ENCODE measurements around the gene GSK3A. TPM values are rescaled to one million over a fixed set of nuclear protein-coding genes. Genes with fewer than 3 reads are reported as not detected.

GSK3A gene
- total RNA-seq, 1 donor from 2014 or later, result 54.4 TPM

- H3K27me3 Mint-ChIP-seq (ENCODE audit: unreplicated experiment), result peaks cover 14% of the 10 kb centered on the region
- H3K27ac Mint-ChIP-seq (ENCODE audit: unreplicated experiment), result peak overlapping the region; percentile 70
- no peak for DNase-seq (ENCODE audit: low spot score)
Measured at GRCh38 chr19:42286349-42287016, 44.1 kb upstream of the GSK3A start.

GRCh38 chr19:42285988-42286348 lies 43.6 kb upstream of the GSK3A start:
- no peak for DNase-seq (ENCODE audit: low spot score)
- TF ChIP-seq CTCF (IDR thresholded peaks at IDR 0.05; ENCODE audit: unreplicated experiment), result no peak
- Mint-ChIP-seq H3K4me1 (ENCODE audit: unreplicated experiment) (peaks cover 25% of the 10 kb centered on the region), H3K4me3 (ENCODE audit: unreplicated experiment) (peak overlapping the region; percentile 62), H3K27ac (ENCODE audit: unreplicated experiment) (peak overlapping the region; percentile 70), H3K9me3 (ENCODE audit: unreplicated experiment) (no peaks in the 10 kb centered on the region), H3K36me3 (ENCODE audit: low read depth, unreplicated experiment) (peaks cover 9% of the 10 kb centered on the region), H3K27me3 (ENCODE audit: unreplicated experiment) (peaks cover 11% of the 10 kb centered on the region)

More at GRCh38 chr19:42286349-42287016, 44.1 kb upstream of the GSK3A start:
- H3K4me3 Mint-ChIP-seq (ENCODE audit: unreplicated experiment), result peak overlapping the region; percentile 62
- H3K9me3 Mint-ChIP-seq (ENCODE audit: unreplicated experiment), result no peaks in the 10 kb centered on the region
- no peak for TF ChIP-seq CTCF (IDR thresholded peaks at IDR 0.05; ENCODE audit: unreplicated experiment)
- H3K4me1 Mint-ChIP-seq (ENCODE audit: unreplicated experiment), result peaks cover 25% of the 10 kb centered on the region
- H3K36me3 Mint-ChIP-seq (ENCODE audit: low read depth, unreplicated experiment), result peaks cover 10% of the 10 kb centered on the region

- H3K27ac Mint-ChIP-seq (ENCODE audit: unreplicated experiment), result no peak overlapping the region
- H3K4me1 Mint-ChIP-seq (ENCODE audit: unreplicated experiment), result peaks cover 25% of the 10 kb centered on the region
- no peaks in the 10 kb centered on the region for H3K9me3 Mint-ChIP-seq (ENCODE audit: unreplicated experiment)
- H3K36me3 Mint-ChIP-seq (ENCODE audit: low read depth, unreplicated experiment), result peaks cover 9% of the 10 kb centered on the region
- DNase-seq (ENCODE audit: low spot score), result no peak
- H3K4me3 Mint-ChIP-seq (ENCODE audit: unreplicated experiment), result peak overlapping the region; percentile 62
- no peak for TF ChIP-seq CTCF (IDR thresholded peaks at IDR 0.05; ENCODE audit: unreplicated experiment)
- peaks cover 11% of the 10 kb centered on the region for H3K27me3 Mint-ChIP-seq (ENCODE audit: unreplicated experiment)
Measured at GRCh38 chr19:42285541-42285941, 43.1 kb upstream of the GSK3A start.

GRCh38 chr19:42284591-42285341 lies 42.4 kb upstream of the GSK3A start:
- Mint-ChIP-seq H3K4me3 (ENCODE audit: unreplicated experiment) (peak overlapping the region; percentile 97), H3K27me3 (ENCODE audit: unreplicated experiment) (peaks cover 11% of the 10 kb centered on the region), H3K27ac (ENCODE audit: unreplicated experiment) (peak overlapping the region; percentile 84), H3K36me3 (ENCODE audit: low read depth, unreplicated experiment) (peaks cover 9% of the 10 kb centered on the region), H3K4me1 (ENCODE audit: unreplicated experiment) (peaks cover 25% of the 10 kb centered on the region), H3K9me3 (ENCODE audit: unreplicated experiment) (no peaks in the 10 kb centered on the region)
- no peak for TF ChIP-seq CTCF (IDR thresholded peaks at IDR 0.05; ENCODE audit: unreplicated experiment)
- no peak for DNase-seq (ENCODE audit: low spot score)

GRCh38 chr19:42284066-42284501 lies 41.7 kb upstream of the GSK3A start:
- Mint-ChIP-seq H3K4me1 (ENCODE audit: unreplicated experiment) (peaks cover 31% of the 10 kb centered on the region), H3K27me3 (ENCODE audit: unreplicated experiment) (peaks cover 15% of the 10 kb centered on the region), H3K36me3 (ENCODE audit: low read depth, unreplicated experiment) (peaks cover 15% of the 10 kb centered on the region), H3K4me3 (ENCODE audit: unreplicated experiment) (no peak overlapping the region), H3K27ac (ENCODE audit: unreplicated experiment) (no peak overlapping the region), H3K9me3 (ENCODE audit: unreplicated experiment) (no peaks in the 10 kb centered on the region)
- DNase-seq (ENCODE audit: low spot score), result peak; percentile 54
- no peak for TF ChIP-seq CTCF (IDR thresholded peaks at IDR 0.05; ENCODE audit: unreplicated experiment)
